ENCODE results near the gene TFF2.

DNA sequence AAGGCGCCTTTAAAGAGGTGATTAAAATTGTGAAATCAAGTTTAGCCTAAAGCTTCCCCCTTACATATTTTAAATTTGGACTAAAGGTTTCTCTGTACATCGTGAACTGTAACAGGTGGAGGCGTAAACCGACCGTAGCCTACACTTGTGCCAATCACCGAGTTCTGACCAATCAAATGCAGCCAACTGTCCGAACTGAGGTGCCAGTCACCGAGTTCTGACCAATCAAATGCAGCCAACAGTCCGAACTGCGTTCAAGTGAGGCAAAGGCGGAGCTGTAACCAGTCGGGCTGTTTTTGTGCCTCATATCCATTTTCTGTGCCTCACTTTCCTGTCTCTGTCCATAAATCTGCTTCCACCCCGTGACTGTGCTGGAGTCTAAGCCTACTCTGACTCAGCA is 8.1 kb upstream of the TFF2 start:
- TF ChIP-seq, protein P1, sequence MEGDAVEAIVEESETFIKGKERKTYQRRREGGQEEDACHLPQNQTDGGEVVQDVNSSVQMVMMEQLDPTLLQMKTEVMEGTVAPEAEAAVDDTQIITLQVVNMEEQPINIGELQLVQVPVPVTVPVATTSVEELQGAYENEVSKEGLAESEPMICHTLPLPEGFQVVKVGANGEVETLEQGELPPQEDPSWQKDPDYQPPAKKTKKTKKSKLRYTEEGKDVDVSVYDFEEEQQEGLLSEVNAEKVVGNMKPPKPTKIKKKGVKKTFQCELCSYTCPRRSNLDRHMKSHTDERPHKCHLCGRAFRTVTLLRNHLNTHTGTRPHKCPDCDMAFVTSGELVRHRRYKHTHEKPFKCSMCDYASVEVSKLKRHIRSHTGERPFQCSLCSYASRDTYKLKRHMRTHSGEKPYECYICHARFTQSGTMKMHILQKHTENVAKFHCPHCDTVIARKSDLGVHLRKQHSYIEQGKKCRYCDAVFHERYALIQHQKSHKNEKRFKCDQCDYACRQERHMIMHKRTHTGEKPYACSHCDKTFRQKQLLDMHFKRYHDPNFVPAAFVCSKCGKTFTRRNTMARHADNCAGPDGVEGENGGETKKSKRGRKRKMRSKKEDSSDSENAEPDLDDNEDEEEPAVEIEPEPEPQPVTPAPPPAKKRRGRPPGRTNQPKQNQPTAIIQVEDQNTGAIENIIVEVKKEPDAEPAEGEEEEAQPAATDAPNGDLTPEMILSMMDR (IDR thresholded peaks at IDR 0.05) = no peak
- TF ChIP-seq EP300 (IDR thresholded peaks at IDR 0.05) = no peak
- TF ChIP-seq POLR2A (IDR thresholded peaks at IDR 0.05) = no peak
